Lower lobe of right lung (tissue), 2 donors: ENCODE measurements around the gene IPO4. TPM values are rescaled to one million over a fixed set of nuclear protein-coding genes. Genes with fewer than 3 reads are reported as not detected.
A peak's percentile ranks its signal among the peaks of the same experiment; 100 is the strongest.

Experiments used
- ATAC-seq, 2 donors: fragments of 200-7000 bp; cut with Tn5 transposase; one replicate each; pipeline ENCODE4 v1.9.1; 2020 to 2022; ENCODE audit warnings: mild to moderate bottlenecking in 2 of 2, moderate library complexity in 2 of 2
- DNase-seq: peaks from one replicate; pipeline ENCODE4 v3.0.0-alpha.2; 2020
- H3K27ac ChIP-seq: fragments of 200-600 bp; one replicate; pipeline ENCODE4 v1.8.0; 2022
- H3K27me3 ChIP-seq: fragments of 200-600 bp; one replicate; pipeline ENCODE4 v1.8.0; 2022; ENCODE audit warnings: low read depth
- H3K36me3 ChIP-seq: fragments of 200-600 bp; one replicate; pipeline ENCODE4 v1.8.0; 2022; ENCODE audit warnings: mild to moderate bottlenecking
- H3K4me1 ChIP-seq: fragments of 200-600 bp; one replicate; pipeline ENCODE4 v1.8.0; 2022
- H3K4me3 ChIP-seq: fragments of 200-600 bp; one replicate; pipeline ENCODE4 v1.8.0; 2022; ENCODE audit warnings: mild to moderate bottlenecking
- H3K9me3 ChIP-seq: fragments of 200-600 bp; one replicate; pipeline ENCODE4 v1.8.0; 2022
- CTCF ChIP-seq: fragments of 200-600 bp; IDR thresholded peaks from one replicate; pipeline ENCODE4 v1.8.0; 2022; ENCODE audit warnings: antibody characterized with exemption, mild to moderate bottlenecking
- intact Hi-C: fragments of 100-400 bp; cut with DNase I; formaldehyde crosslinking; loops from one replicate; pipeline ENCODE4 v1.11.0; 2022
- total RNA-seq: library from RNA; stranded (reverse); fragmentation: NEBNext Ultra II Directional; extraction: Animal tissue kit (Norgen Biotek cat#: 25700); gene quantifications from one replicate; pipeline ENCODE4 v1.2.1, GENCODE V29; 2021
- donor health status: DM: no; HTN: yes; CAD: no; lungs with severe emphysema.

Gene IPO4
- total RNA-seq, 1 donor from 2014 or later, result 18.3 TPM

GRCh38 chr14:24212924-24213865 lies 24.6 kb upstream of the IPO4 start, which contains the start of gene CHMP4A:
TSS of gene CHMP4A (minus strand) at chr14:24213488. CDS start at chr14:24213439, 49 bp downstream.
- peaks cover 46% of the 10 kb centered on the region for H3K36me3 ChIP-seq
- no peaks in the 10 kb centered on the region for H3K27me3 ChIP-seq
- no peaks in the 10 kb centered on the region for H3K9me3 ChIP-seq
- intact Hi-C loops, result no loop called here
- ATAC-seq (peak; percentile 95), DNase-seq (peak; percentile 99)
- peak within 1 kb of the TSS; percentile 75 for H3K4me3 ChIP-seq
- TF ChIP-seq CTCF, result no peak
- H3K4me1 ChIP-seq, result peaks cover 33% of the 10 kb centered on the region
- peak within 1 kb of the TSS; percentile 96 for H3K27ac ChIP-seq

GRCh38 chr14:24211311-24211710 lies 22.7 kb upstream of the IPO4 start:
- H3K27me3 ChIP-seq, result no peaks in the 10 kb centered on the region
- intact Hi-C loops, result no loop called here
- no peak overlapping the region for H3K4me3 ChIP-seq
- no peak for DNase-seq
- H3K36me3 ChIP-seq, result peaks cover 51% of the 10 kb centered on the region
- TF ChIP-seq CTCF, result no peak
- H3K4me1 ChIP-seq, result peaks cover 31% of the 10 kb centered on the region
- H3K9me3 ChIP-seq, result no peaks in the 10 kb centered on the region
- ATAC-seq, result no peak
- no peak overlapping the region for H3K27ac ChIP-seq

GRCh38 chr14:24207625-24208024 lies 19.0 kb upstream of the IPO4 start:
- H3K9me3 ChIP-seq, result no peaks in the 10 kb centered on the region
- intact Hi-C loops, result no loop called here
- no peaks in the 10 kb centered on the region for H3K27me3 ChIP-seq
- no peak overlapping the region for H3K4me3 ChIP-seq
- DNase-seq (no peak), ATAC-seq (no peak)
- peaks cover 71% of the 10 kb centered on the region for H3K36me3 ChIP-seq
- no peak overlapping the region for H3K27ac ChIP-seq
- TF ChIP-seq CTCF, result no peak
- H3K4me1 ChIP-seq, result peaks cover 6% of the 10 kb centered on the region

GRCh38 chr14:24207104-24207551 lies 18.5 kb upstream of the IPO4 start:
- H3K9me3 ChIP-seq, result no peaks in the 10 kb centered on the region
- ATAC-seq (no peak), DNase-seq (no peak)
- H3K4me1 ChIP-seq, result peaks cover under 1% of the 10 kb centered on the region
- H3K4me3 ChIP-seq, result no peak overlapping the region
- no peak overlapping the region for H3K27ac ChIP-seq
- H3K36me3 ChIP-seq, result peaks cover 71% of the 10 kb centered on the region
- TF ChIP-seq CTCF, result no peak
- intact Hi-C loops, result no loop called here
- no peaks in the 10 kb centered on the region for H3K27me3 ChIP-seq

GRCh38 chr14:24206260-24207103 lies 17.9 kb upstream of the IPO4 start:
- intact Hi-C loops, result no loop called here
- no peak overlapping the region for H3K27ac ChIP-seq
- DNase-seq, result no peak

More at GRCh38 chr14:24206260-24207103, 17.9 kb upstream of the IPO4 start:
- no peaks in the 10 kb centered on the region for H3K4me1 ChIP-seq
- no peak for ATAC-seq
- H3K36me3 ChIP-seq, result peaks cover 73% of the 10 kb centered on the region
- H3K9me3 ChIP-seq, result no peaks in the 10 kb centered on the region
- no peak overlapping the region for H3K4me3 ChIP-seq
- no peaks in the 10 kb centered on the region for H3K27me3 ChIP-seq
- no peak for TF ChIP-seq CTCF
